ENCODE measurements around the gene TOMM40L. TPM values are rescaled to one million over a fixed set of nuclear protein-coding genes. Genes with fewer than 3 reads are reported as not detected.
"Not testable (repeated sequence)": the region's sequence is repeated elsewhere in the genome, so short reads cannot be mapped to it uniquely, and the experiment has no call there.

Gene TOMM40L
- total RNA-seq, 1 donor from 2014 or later: 11.6 TPM

- Histone ChIP-seq H3K4me1 (peaks cover 21% of the 10 kb centered on the region), H3K27ac (no peak overlapping the region), H3K27me3 (no peaks in the 10 kb centered on the region), H3K9me3 (no peaks in the 10 kb centered on the region), H3K36me3 (peaks cover 13% of the 10 kb centered on the region), H3K4me3 (no peak overlapping the region)
- intact Hi-C loops (cut with DNase I): loop anchor here (10.0 kb wide), 1 partner anchor 161 kb away; no protein-coding TSS in a partner anchor
- no peak for TF ChIP-seq CTCF (IDR thresholded peaks at IDR 0.05)
- ATAC-seq (no peak), DNase-seq (no peak)
Measured at GRCh38 chr1:161223805-161224694, 1.8 kb upstream of the TOMM40L start.

- DNase-seq, H3K27me3 ChIP-seq, H3K4me3 ChIP-seq, H3K27ac ChIP-seq, H3K9me3 ChIP-seq, ATAC-seq: not testable (repeated sequence)
- intact Hi-C loops (cut with DNase I): loop anchor here (10.0 kb wide), 1 partner anchor 160 kb away; no protein-coding TSS in a partner anchor
- Histone ChIP-seq H3K4me1 (peaks cover 21% of the 10 kb centered on the region), H3K36me3 (peaks cover 19% of the 10 kb centered on the region)
Measured at GRCh38 chr1:161224695-161225087, 1.2 kb upstream of the TOMM40L start.

- DNase-seq: no peak
- Histone ChIP-seq H3K27me3 (no peaks in the 10 kb centered on the region), H3K4me3 (no peak overlapping the region), H3K9me3 (no peaks in the 10 kb centered on the region), H3K36me3 (peaks cover 22% of the 10 kb centered on the region), H3K4me1 (peaks cover 21% of the 10 kb centered on the region), H3K27ac (peak overlapping the region; percentile 66)
- ATAC-seq: no peak
- no peak for TF ChIP-seq CTCF (IDR thresholded peaks at IDR 0.05)
- intact Hi-C loops (cut with DNase I): loop anchor here (10.0 kb wide), 1 partner anchor 160 kb away; no protein-coding TSS in a partner anchor
Measured at GRCh38 chr1:161225178-161225533, 704 bp upstream of the TOMM40L start.

- Histone ChIP-seq H3K27me3 (no peaks in the 10 kb centered on the region), H3K27ac (peak overlapping the region; percentile 47), H3K36me3 (peaks cover 22% of the 10 kb centered on the region), H3K4me1 (peaks cover 21% of the 10 kb centered on the region), H3K4me3 (peak overlapping the region; percentile 75), H3K9me3 (no peaks in the 10 kb centered on the region)
- intact Hi-C loops (cut with DNase I): loop anchor here (10.0 kb wide), 1 partner anchor 158 kb away; no protein-coding TSS in a partner anchor
- ATAC-seq: no peak
- no peak for DNase-seq
- TF ChIP-seq CTCF (IDR thresholded peaks at IDR 0.05): no peak
Measured at GRCh38 chr1:161226320-161226711, 456 bp downstream of the TOMM40L start.

GRCh38 chr1:161226759-161227158 lies 899 bp downstream of the TOMM40L start:
- no peak for TF ChIP-seq CTCF (IDR thresholded peaks at IDR 0.05)
- Histone ChIP-seq H3K27me3 (no peaks in the 10 kb centered on the region), H3K9me3 (no peaks in the 10 kb centered on the region), H3K27ac (no peak overlapping the region), H3K4me3 (peak overlapping the region; percentile 75), H3K36me3 (peaks cover 22% of the 10 kb centered on the region), H3K4me1 (peaks cover 21% of the 10 kb centered on the region)
- intact Hi-C loops (cut with DNase I): loop anchor here (10.0 kb wide), 1 partner anchor 158 kb away; no protein-coding TSS in a partner anchor
- ATAC-seq (no peak), DNase-seq (no peak)

GRCh38 chr1:161227196-161227871 lies 1.5 kb downstream of the TOMM40L start:
- Histone ChIP-seq H3K9me3 (no peaks in the 10 kb centered on the region), H3K4me1 (peaks cover 21% of the 10 kb centered on the region), H3K4me3 (peak overlapping the region; percentile 28), H3K27ac (peak overlapping the region; percentile 37), H3K27me3 (no peaks in the 10 kb centered on the region), H3K36me3 (peaks cover 22% of the 10 kb centered on the region)
- peak; percentile 77 for ATAC-seq
- peak; percentile 90 for DNase-seq
- intact Hi-C loops (cut with DNase I): loop anchor here (10.0 kb wide), 1 partner anchor 157 kb away; no protein-coding TSS in a partner anchor
- peak; percentile 93 for TF ChIP-seq CTCF (IDR thresholded peaks at IDR 0.05)

Data from upper lobe of right lung (tissue), 1 donor.